K562 (cell line): ENCODE results near the gene UNC50. TPM values are rescaled to one million over a fixed set of nuclear protein-coding genes. Genes with fewer than 3 reads are reported as not detected.

ENCODE experiments used
- ATAC-seq: fragments of 200-7000 bp; cut with Tn5 transposase; 3 replicates; pipeline ENCODE4 v1.9.1; 2020; ENCODE audit warnings: moderate library complexity
- BruUV-seq: library from RNA; stranded (reverse); fragments of 400-500 nt; replicated peaks from 2 replicates; lab custom pipeline; 2021; lab: Mats Ljungman, UMichigan
- CTCF ChIA-PET: fragments of 300-600 bp; formaldehyde crosslinking; extraction: SDS; loops from one replicate; lab custom pipeline; 2021; ENCODE audit warnings: low intra/inter-chr PET ratio; lab: Yijun Ruan, JAX
- POLR2A ChIA-PET: fragments of 300-600, 350-650 bp; sonication (Branson Sonifier 250); formaldehyde crosslinking; extraction: SDS; loops from one replicate; lab custom pipeline; 2021; ENCODE audit warnings: antibody characterized with exemption, inconsistent platforms; lab: Yijun Ruan, JAX
- DNase-seq, 4 experiments: peaks; one replicate each; pipeline versions ENCODE4 v3.0.0 to v3.0.0-alpha.2; 2011 to 2018; ENCODE audit warnings: low spot score in 3 of 4, mixed read lengths in 3 of 4; ENCODE audit errors: extremely low read depth in 1 of 4
- FAIRE-seq: peaks from 2 replicates; lab custom pipeline; 2011; peaks lifted over from hg19 to GRCh38; lab: Jason Lieb, UNC
- H2AFZ ChIP-seq: 2 replicates; pipeline ENCODE4 v1.6.0; 2011; ENCODE audit warnings: low read depth, low read length, control low read depth, inconsistent platforms
- H3K27ac ChIP-seq: fragments of 200-600 bp; 3 replicates; pipeline ENCODE4 v1.8.0; 2011; ENCODE audit warnings: low read depth, mild to moderate bottlenecking, control low read depth, inconsistent platforms, low read length, moderate library complexity, mixed read lengths; ENCODE audit errors: extremely low read depth
- H3K27me3 ChIP-seq, 2 experiments: fragments of 300-600 bp in 1 of 2; 2 replicates in 1 of 2; 3 replicates in 1 of 2; pipeline versions ENCODE4 v1.6.0 to v1.8.0; 2011; ENCODE audit warnings: inconsistent platforms in 2 of 2, low read length in 2 of 2, mild to moderate bottlenecking in 1 of 2, mixed read lengths in 1 of 2, moderate library complexity in 1 of 2; ENCODE audit not compliant: control insufficient read depth in 2 of 2, insufficient read depth in 2 of 2
- H3K36me3 ChIP-seq: fragments of 300-600 bp; 3 replicates; pipeline ENCODE4 v1.8.0; 2011; ENCODE audit warnings: mild to moderate bottlenecking, low read length, inconsistent platforms; ENCODE audit not compliant: control insufficient read depth, insufficient read depth
- H3K4me1 ChIP-seq, 2 experiments: fragments of 200-600 bp in 1 of 2; replicated peaks in 1 of 2; 2 replicates in 1 of 2; 3 replicates in 1 of 2; pipeline versions ENCODE4 v1.5.1 to v1.8.0; 2011; ENCODE audit warnings: inconsistent platforms in 2 of 2, low read length in 2 of 2, mild to moderate bottlenecking in 1 of 2, mixed read lengths in 1 of 2, moderate library complexity in 1 of 2; ENCODE audit not compliant: control insufficient read depth in 2 of 2, insufficient read depth in 2 of 2
- H3K4me2 ChIP-seq: 2 replicates; pipeline ENCODE4 v1.6.1; 2011; ENCODE audit warnings: low read length, control low read depth, inconsistent platforms, mixed read lengths; ENCODE audit not compliant: insufficient read depth
- H3K4me3 ChIP-seq: fragments of 200-600 bp; sonication (generic), shearing (Covaris generic); 2 replicates; pipeline ENCODE4 v1.5.1; 2016; ENCODE audit warnings: control low read depth, inconsistent platforms
- H3K79me2 ChIP-seq: fragments of 200-600 bp; 3 replicates; pipeline ENCODE4 v1.8.0; 2011; ENCODE audit warnings: low read length, inconsistent platforms; ENCODE audit not compliant: control insufficient read depth, insufficient read depth
- H3K9ac ChIP-seq, 2 experiments: 2 replicates each; pipeline versions ENCODE4 v1.6.0 to v1.6.1; 2011; ENCODE audit warnings: low read depth in 2 of 2, low read length in 2 of 2, control low read depth in 1 of 2, inconsistent platforms in 1 of 2, mild to moderate bottlenecking in 1 of 2, mixed read lengths in 1 of 2; ENCODE audit not compliant: insufficient read depth in 1 of 2
- H3K9me1 ChIP-seq: one replicate; pipeline ENCODE4 v1.6.0; 2011; ENCODE audit warnings: inconsistent platforms, mild to moderate bottlenecking, low read length, moderate library complexity; ENCODE audit not compliant: control insufficient read depth, insufficient read depth
- H3K9me3 ChIP-seq: replicated peaks from 2 replicates; pipeline ENCODE4 v1.5.1; 2011; ENCODE audit warnings: low read depth, low read length, inconsistent platforms; ENCODE audit not compliant: control insufficient read depth, insufficient read depth
- H4K20me1 ChIP-seq: replicated peaks from 2 replicates; pipeline ENCODE4 v1.6.1; 2011; ENCODE audit warnings: low read length, inconsistent platforms, mixed read lengths; ENCODE audit not compliant: control insufficient read depth, insufficient read depth
- CTBP1 ChIP-seq: fragments of 450-650 bp; IDR thresholded peaks from 2 replicates; pipeline ENCODE4 v1.6.1; 2016; ENCODE audit warnings: borderline replicate concordance
- CTCF ChIP-seq, 3 experiments: IDR thresholded peaks in 2 of 3; conservative IDR thresholded peaks in 1 of 3; 2 replicates each; pipeline ENCODE4 v1.5.1; 2011 to 2012; ENCODE audit warnings: low read length in 3 of 3, mild to moderate bottlenecking in 3 of 3, control low read depth in 2 of 3, improper control_type of control experiment in 1 of 3, inconsistent platforms in 1 of 3, low read depth in 1 of 3, mixed read lengths in 1 of 3, moderate library complexity in 1 of 3; ENCODE audit not compliant: insufficient read depth in 2 of 3
- GTF3C2 ChIP-seq: IDR thresholded peaks from 3 replicates; pipeline ENCODE4 v1.6.1; 2011; ENCODE audit warnings: borderline replicate concordance, mild to moderate bottlenecking, moderate library complexity; ENCODE audit not compliant: insufficient read length; ENCODE audit errors: extremely low read depth
- HMBOX1 ChIP-seq: sonication (generic); IDR thresholded peaks from 2 replicates; pipeline ENCODE4 v1.6.1; 2016
- NCOA4 ChIP-seq: fragments of 450-650 bp; IDR thresholded peaks from 2 replicates; pipeline ENCODE4 v1.6.1; 2018; ENCODE audit warnings: mild to moderate bottlenecking; ENCODE audit not compliant: partially characterized antibody
- NRF1 ChIP-seq, 2 experiments: fragments of 450-650 bp; IDR thresholded peaks in 1 of 2; conservative IDR thresholded peaks in 1 of 2; 2 replicates each; pipeline ENCODE4 v1.6.1; 2014; ENCODE audit warnings: mild to moderate bottlenecking in 2 of 2
- SMAD4 ChIP-seq: fragments of 250-450 bp; sonication (Bioruptor Pico); conservative IDR thresholded peaks from 2 replicates; pipeline ENCODE4 v1.8.0; 2021; ENCODE audit warnings: inconsistent platforms, mild to moderate bottlenecking, moderate library complexity
- SRSF1 ChIP-seq: fragments of 200-400 bp; formaldehyde crosslinking; IDR thresholded peaks from 2 replicates; pipeline ENCODE4 v1.6.1; 2017; ENCODE audit warnings: mild to moderate bottlenecking, low read depth, low read length, moderate library complexity
- ZNF253 ChIP-seq: fragments of 250-450 bp; sonication (Bioruptor Pico); conservative IDR thresholded peaks from 2 replicates; pipeline ENCODE4 v1.6.1; 2021; ENCODE audit warnings: mild to moderate bottlenecking
- WGBS: fragments of 100-300 bp; shearing (Covaris generic); methylation state at CpG from one replicate; pipeline ENCODE4 v1.1.6; 2016; ENCODE audit warnings: low coverage, mixed read lengths; ENCODE audit not compliant: insufficient coverage; ENCODE audit errors: missing lambda C conversion rate; 5-methylcytosine and 5-hydroxymethylcytosine counted together
- in situ Hi-C: fragments of 300-500 bp; cut with MboI; formaldehyde crosslinking; loops from 4 replicates; pipeline ENCODE4 v1.15.0; 2018; ENCODE audit warnings: inconsistent platforms, mixed read lengths
- intact Hi-C: fragments of 100-400 bp; cut with micrococcal nuclease; formaldehyde crosslinking; loops from 2 replicates; pipeline ENCODE4 v1.14.2; 2022
- polyA plus RNA-seq, 8 experiments: library from polyadenylated mRNA; depleted of rRNA in 4 of 8; stranded (reverse) in 5 of 8; unstranded in 3 of 8; fragments of >200 nt; fragmentation: Nextera tagmentation in 2 of 8; fragmentation: Illumina TruSeq in 1 of 8; extraction: Ambion mirVana in 2 of 8; extraction: Trizol in 1 of 8; gene quantifications; 2 replicates each; pipeline versions ENCODE4 v1.2.1 to v1.2.3, GENCODE V29; 2011 to 2014; ENCODE audit warnings: inconsistent platforms in 1 of 8, missing spikeins in 1 of 8
- total RNA-seq, 7 experiments: library from RNA; depleted of rRNA in 6 of 7; stranded (reverse); fragments of >200 nt in 6 of 7; fragmentation: Illumina TruSeq in 2 of 7; extraction: Trizol in 2 of 7; gene quantifications; 2 replicates each; pipeline versions ENCODE4 v1.2.1 to v1.2.3, GENCODE V29; 2011 to 2021; ENCODE audit warnings: low replicate concordance in 1 of 7

Gene UNC50
- total and polyA plus RNA-seq, 9 of the 15 experiments (the other 6 are each of a cell fraction or from before 2014, with no cell fraction given) = 30.0 to 52.9 (median 35.9) TPM

- ATAC-seq (no peak), FAIRE-seq (no peak), DNase-seq (no peak)
- WGBS = 65% methylated on average over 10 of the region's 10 CpGs
- BruUV-seq = no TSS peak
- CTCF ChIA-PET = no interaction called here
- no peaks in the 10 kb centered on the region for H3K27me3 ChIP-seq
- no peaks in the 10 kb centered on the region for H3K9me1 ChIP-seq
- H3K9ac ChIP-seq = peak overlapping the region in 1 of 2 experiments; percentile 41; a peak in 1 of 4 replicates
- no peak overlapping the region for H2AFZ ChIP-seq
- no peaks in the 10 kb centered on the region for H3K9me3 ChIP-seq
- intact Hi-C loops (no loop called here), in situ Hi-C loops (no loop called here)
- POLR2A ChIA-PET = no interaction called here
- H3K36me3 ChIP-seq = peaks cover 23% of the 10 kb centered on the region; the same call in 2 of the 3 replicates
- TF ChIP-seq CTCF (IDR thresholded peaks at IDR 0.05 in 2 of 3, conservative IDR thresholded peaks at IDR 0.05 in 1 of 3; ENCODE audit: insufficient read depth in 2 of 3, low read depth in 1 of 3, low read length in 3 of 3) = peak in 2 of 3 experiments; percentile 4 to 29; a peak in 1 of 6 replicates
- no peak for TF ChIP-seq NCOA4
- no peak overlapping the region for H3K4me3 ChIP-seq
- no peaks in the 10 kb centered on the region for H3K79me2 ChIP-seq
- no peaks in the 10 kb centered on the region for H4K20me1 ChIP-seq
- no peaks in the 10 kb centered on the region for H3K4me1 ChIP-seq
- no peak overlapping the region for H3K4me2 ChIP-seq
- H3K27ac ChIP-seq = no peak overlapping the region
These were observed 31.1 kb upstream of the UNC50 start for GRCh38 chr2:98577313-98577712.

- peaks cover 26% of the 10 kb centered on the region; the same call in 2 of the 3 replicates for H3K36me3 ChIP-seq
- TF ChIP-seq HMBOX1 (no peak), NRF1 (conservative IDR thresholded peaks at IDR 0.05 in 1 of 2, IDR thresholded peaks at IDR 0.05 in 1 of 2) (no peak), GTF3C2 (no peak), ZNF253 (CRISPR knock-in tag) (no peak), CTBP1 (no peak), SMAD4 (no peak), SRSF1 (no peak)
These were observed 30.2 kb upstream of the UNC50 start for GRCh38 chr2:98578231-98578630.

More at GRCh38 chr2:98578231-98578630, 30.2 kb upstream of the UNC50 start:
- H3K4me3 ChIP-seq = no peak overlapping the region
- WGBS = 79% methylated on average over 8 of the region's 9 CpGs
- no peaks in the 10 kb centered on the region for H3K79me2 ChIP-seq
- FAIRE-seq (no peak), ATAC-seq (no peak), DNase-seq (no peak)
- no peak overlapping the region for H3K27ac ChIP-seq
- ChIA-PET POLR2A (no interaction called here), CTCF (no interaction called here)
- H3K9me3 ChIP-seq = no peaks in the 10 kb centered on the region
- intact Hi-C loops (no loop called here), in situ Hi-C loops (no loop called here)
- H4K20me1 ChIP-seq = no peaks in the 10 kb centered on the region
- no peak overlapping the region for H3K4me2 ChIP-seq
- H3K9me1 ChIP-seq = no peaks in the 10 kb centered on the region
- no TSS peak for BruUV-seq
- no peaks in the 10 kb centered on the region for H3K27me3 ChIP-seq
- no peak overlapping the region for H3K9ac ChIP-seq
- H3K4me1 ChIP-seq = no peaks in the 10 kb centered on the region
- no peak overlapping the region for H2AFZ ChIP-seq
